Esophagus squamous epithelium (tissue), 4 donors: Measurements from ENCODE around the gene NCBP1.

ENCODE experiments used
- CTCF ChIP-seq, 6 experiments: fragments of 450-650 bp in 4 of 6; fragments of 200-600 bp in 2 of 6; sonication (generic) in 2 of 6; IDR thresholded peaks; one replicate each; pipeline ENCODE4 v1.5.1; 2016 to 2019; ENCODE audit warnings: antibody characterized with exemption in 6 of 6, mild to moderate bottlenecking in 4 of 6, moderate library complexity in 4 of 6
- POLR2A ChIP-seq, 4 donors: fragments of 450-650 bp; IDR thresholded peaks; one replicate each; pipeline ENCODE4 v1.6.1; 2017; ENCODE audit warnings: antibody characterized with exemption in 4 of 4, mild to moderate bottlenecking in 4 of 4, moderate library complexity in 3 of 4

DNA sequence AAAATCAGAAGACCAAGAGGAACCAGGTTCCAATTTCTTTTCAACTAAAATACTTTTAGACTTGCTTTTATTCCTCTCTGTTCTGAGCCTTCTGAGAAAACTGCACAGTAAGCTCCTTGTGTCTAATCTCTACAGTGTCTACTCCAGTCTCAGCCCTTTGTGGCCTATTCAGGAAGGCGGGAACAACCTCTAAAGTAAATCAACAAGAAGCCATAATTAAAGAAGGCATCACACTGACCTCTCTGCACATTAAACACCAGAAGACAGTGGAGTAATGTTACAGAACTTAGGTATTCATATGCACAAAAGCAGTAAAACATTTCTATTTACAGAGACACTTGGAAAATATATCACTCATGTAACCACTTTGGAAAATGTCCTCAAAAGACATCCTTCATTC is 48.6 kb downstream of the NCBP1 start:
- no peak for TF ChIP-seq CTCF (IDR thresholded peaks at IDR 0.05)
- TF ChIP-seq POLR2A (IDR thresholded peaks at IDR 0.05): no peak
